Urinary bladder (tissue), 4 donors: ENCODE data around the gene TUT7. TPM values are rescaled to one million over a fixed set of nuclear protein-coding genes. Genes with fewer than 3 reads are reported as not detected.
"Not testable (repeated sequence)": the region's sequence is repeated elsewhere in the genome, so short reads cannot be mapped to it uniquely, and the experiment has no call there.

Experiments
- DNase-seq: peaks from one replicate; pipeline ENCODE4 v3.0.0-alpha.2; 2015; ENCODE audit errors: extremely low spot score
- H3K27ac ChIP-seq: one replicate; pipeline ENCODE4 v1.5.1; 2013; ENCODE audit warnings: low read depth, mild to moderate bottlenecking, moderate library complexity
- H3K36me3 ChIP-seq: one replicate; pipeline ENCODE4 v1.6.1; 2013; ENCODE audit warnings: mild to moderate bottlenecking, moderate library complexity; ENCODE audit not compliant: insufficient read depth
- H3K4me1 ChIP-seq: one replicate; pipeline ENCODE4 v1.6.1; 2013; ENCODE audit warnings: mild to moderate bottlenecking, moderate library complexity; ENCODE audit not compliant: insufficient read depth
- H3K4me3 ChIP-seq: one replicate; pipeline ENCODE4 v1.5.1; 2013; ENCODE audit warnings: low read depth, low read length
- WGBS: extraction: QIAGEN DNeasy Blood & Tissue Kit; methylation state at CpG from one replicate; pipeline ENCODE4 v1.1.7; 2013; 5-methylcytosine and 5-hydroxymethylcytosine counted together
- polyA plus RNA-seq: library from polyadenylated mRNA; stranded (reverse); fragments of 200-250 nt; gene quantifications from one replicate; pipeline ENCODE4 v1.2.3, GENCODE V29; 2013
- total RNA-seq: library from RNA; depleted of rRNA; stranded (reverse); fragments of >200 nt; gene quantifications from one replicate; pipeline ENCODE4 v1.2.3, GENCODE V29; 2014
- donor health status: healthy with polysubstance abuse.
- donor health status: healthy.

The TUT7 gene
- total and polyA plus RNA-seq, 2 donors, result 11.6 to 45.0 TPM

DNA sequence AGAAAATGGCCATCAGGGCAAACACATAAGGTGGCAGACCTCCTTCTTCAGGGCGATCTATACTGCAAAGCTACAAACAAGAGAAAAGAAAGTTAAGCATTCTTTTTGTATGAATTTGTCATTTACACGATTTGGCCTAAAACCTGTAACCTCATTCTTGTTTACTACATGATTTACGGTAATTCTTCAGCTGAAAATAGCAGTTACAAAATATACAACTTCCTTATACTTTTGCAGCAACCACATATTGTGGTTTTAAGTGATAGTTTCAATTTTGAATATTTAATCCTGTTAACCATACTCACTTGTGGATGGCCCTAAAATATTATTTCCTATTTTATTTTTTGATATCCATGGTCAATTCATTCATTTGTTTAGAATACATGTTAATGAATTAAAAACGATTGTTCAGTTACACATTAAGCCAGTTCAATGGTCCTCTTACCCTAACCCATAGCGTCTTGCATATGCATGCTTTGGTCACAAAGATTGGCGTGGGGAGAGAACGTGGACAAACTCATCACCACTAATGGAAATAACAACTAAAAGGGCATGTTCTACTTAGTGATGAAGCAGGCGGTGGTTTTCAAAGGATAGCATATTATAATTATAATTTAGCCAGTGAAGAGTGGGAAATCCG lies 16.6 kb downstream of the TUT7 start:
- peaks cover 7% of the 10 kb centered on the region for H3K36me3 ChIP-seq
- no peak overlapping the region for H3K4me3 ChIP-seq
- H3K27ac ChIP-seq, result no peak overlapping the region
- WGBS, result 88% methylated on average over 9 of the region's 9 CpGs
- no peaks in the 10 kb centered on the region for H3K4me1 ChIP-seq
- no peak for DNase-seq

- no peak overlapping the region for H3K4me3 ChIP-seq
- H3K27ac ChIP-seq, result no peak overlapping the region
- H3K36me3 ChIP-seq, result peaks cover 7% of the 10 kb centered on the region
- no peaks in the 10 kb centered on the region for H3K4me1 ChIP-seq
- DNase-seq, result no peak
- 94% methylated on average over 1 of the region's 1 CpG for WGBS
These were observed 18.2 kb downstream of the TUT7 start for GRCh38 chr9:86336058-86336457.

DNA sequence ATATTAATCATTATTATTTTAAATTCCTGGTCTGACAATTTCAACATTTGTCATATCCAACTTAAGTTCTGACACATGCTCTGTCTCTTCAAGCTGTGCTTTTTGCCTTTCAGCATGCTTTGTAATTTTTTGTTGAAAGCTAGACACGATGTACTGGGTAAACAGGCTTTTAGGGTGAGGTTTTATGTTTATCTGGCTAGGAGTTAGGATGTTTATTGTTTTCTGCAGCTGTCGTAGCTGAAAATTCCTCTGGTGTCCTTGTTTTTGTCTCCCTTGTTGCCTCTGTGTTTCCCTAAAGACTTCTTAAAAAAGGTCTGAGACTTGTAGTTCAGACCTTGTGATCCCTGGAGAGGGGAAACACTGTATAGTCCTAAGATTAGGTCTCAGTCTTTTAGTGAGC lies 20.6 kb downstream of the TUT7 start:
- Histone ChIP-seq H3K4me1 (no peaks in the 10 kb centered on the region), H3K36me3 (peaks cover 6% of the 10 kb centered on the region), H3K4me3 (no peak overlapping the region), H3K27ac (no peak overlapping the region)
- WGBS, result 64% methylated on average over 2 of the region's 2 CpGs
- DNase-seq, result no peak

GRCh38 chr9:86330186-86330585 lies 24.0 kb downstream of the TUT7 start:
- peaks cover 14% of the 10 kb centered on the region for H3K36me3 ChIP-seq
- DNase-seq, result no peak
- no peak overlapping the region for H3K27ac ChIP-seq
- H3K4me1 ChIP-seq, result no peaks in the 10 kb centered on the region
- WGBS, result 97% methylated on average over 5 of the region's 5 CpGs
- H3K4me3 ChIP-seq, result no peak overlapping the region

DNA sequence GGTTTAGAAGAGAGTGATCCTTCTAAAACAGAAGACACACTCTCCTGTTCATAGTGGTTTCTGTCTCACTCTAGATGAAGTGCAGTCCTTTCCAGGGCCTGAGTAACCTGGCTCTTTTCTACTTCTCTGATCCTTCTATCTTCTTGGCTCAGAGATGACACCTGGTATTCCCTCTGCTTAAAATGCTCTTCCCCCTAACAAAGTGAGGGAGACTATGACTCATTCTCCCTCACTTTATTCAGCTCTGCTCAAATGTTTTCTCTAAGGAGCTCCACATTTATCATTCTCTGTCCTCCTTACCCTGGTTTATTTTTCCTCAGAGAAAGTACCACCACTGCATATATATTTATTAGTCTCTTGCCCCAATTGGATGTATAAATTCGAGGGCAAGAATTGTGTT lies 24.6 kb downstream of the TUT7 start:
- DNase-seq, result no peak
- no peaks in the 10 kb centered on the region for H3K4me1 ChIP-seq
- 95% methylated on average over 1 of the region's 1 CpG for WGBS
- H3K27ac ChIP-seq, result no peak overlapping the region
- no peak overlapping the region for H3K4me3 ChIP-seq
- H3K36me3 ChIP-seq, result peaks cover 11% of the 10 kb centered on the region

DNA sequence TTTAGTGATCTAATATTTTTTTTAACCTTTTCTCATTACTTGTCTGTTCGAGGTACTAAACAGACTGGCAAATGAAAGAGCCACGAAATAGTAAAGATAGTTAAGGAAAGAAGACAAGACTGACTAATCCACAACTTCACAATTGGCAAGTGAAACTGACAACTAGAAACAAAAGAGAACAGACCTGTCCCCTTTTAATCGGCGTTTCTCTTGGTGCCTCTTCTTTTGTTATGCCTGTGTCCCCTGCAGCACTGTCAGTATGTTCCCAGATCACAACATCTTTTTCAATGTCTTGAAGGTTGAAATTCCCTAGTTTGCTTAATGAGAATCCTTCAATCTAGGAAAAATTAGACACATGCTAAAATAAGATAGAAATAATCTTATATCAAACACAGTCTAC lies 26.1 kb downstream of the TUT7 start:
- Histone ChIP-seq H3K4me3 (no peak overlapping the region), H3K4me1 (no peaks in the 10 kb centered on the region), H3K27ac (no peak overlapping the region), H3K36me3 (peaks cover 9% of the 10 kb centered on the region)
- no peak for DNase-seq
- WGBS, result 61% methylated on average over 4 of the region's 4 CpGs

GRCh38 chr9:86326536-86326935 lies 27.7 kb downstream of the TUT7 start:
- WGBS, result 86% methylated on average over 3 of the region's 3 CpGs
- Histone ChIP-seq H3K4me1 (no peaks in the 10 kb centered on the region), H3K36me3 (peaks cover 9% of the 10 kb centered on the region), H3K4me3 (no peak overlapping the region), H3K27ac (no peak overlapping the region)
- DNase-seq, result no peak

DNA sequence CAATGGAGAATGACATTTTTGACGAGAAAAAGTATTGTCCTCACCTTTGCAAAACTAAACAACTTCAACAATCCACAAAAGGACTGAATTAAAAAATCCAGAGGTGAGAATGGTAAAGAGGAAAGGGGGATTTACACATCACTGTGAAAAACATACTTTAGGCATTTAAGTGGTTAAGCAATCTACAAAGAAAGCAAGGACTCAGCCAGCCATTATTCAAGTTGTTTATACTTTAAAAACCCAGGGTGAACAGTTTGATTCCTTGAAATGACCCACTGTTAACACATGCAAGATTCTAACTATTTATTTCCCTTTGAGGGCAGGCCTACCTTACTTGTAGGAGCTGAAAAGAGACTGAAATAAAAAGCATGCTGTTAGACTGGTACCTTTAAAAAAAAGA lies 29.3 kb downstream of the TUT7 start:
- no peak for DNase-seq
- WGBS, result 97% methylated on average over 1 of the region's 1 CpG
- Histone ChIP-seq H3K36me3 (peaks cover 8% of the 10 kb centered on the region), H3K4me3 (no peak overlapping the region), H3K27ac (no peak overlapping the region), H3K4me1 (no peaks in the 10 kb centered on the region)

DNA sequence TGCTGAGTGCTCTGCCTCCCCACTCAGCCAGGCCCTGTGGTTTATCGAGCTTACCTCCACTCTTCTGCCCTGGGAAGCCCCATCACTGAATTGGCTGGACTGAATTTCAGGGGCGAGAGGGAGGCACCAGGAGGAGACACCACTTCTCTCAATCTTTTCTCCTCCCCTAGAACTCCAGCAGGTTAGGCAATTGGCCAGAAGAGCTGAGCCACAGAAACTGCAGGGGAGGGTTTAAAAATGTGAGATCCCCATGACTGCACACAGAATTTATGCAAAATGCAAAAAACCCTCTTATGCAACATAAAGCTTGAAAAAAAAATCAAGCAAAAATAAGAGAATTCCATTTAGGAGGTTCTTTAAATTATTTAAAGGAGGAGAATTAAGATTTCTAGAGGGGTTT lies 29.9 kb downstream of the TUT7 start:
- DNase-seq, result no peak
- Histone ChIP-seq H3K4me3 (no peak overlapping the region), H3K27ac (no peak overlapping the region), H3K36me3 (peaks cover 8% of the 10 kb centered on the region), H3K4me1 (no peaks in the 10 kb centered on the region)
- 74% methylated on average over 2 of the region's 2 CpGs for WGBS

DNA sequence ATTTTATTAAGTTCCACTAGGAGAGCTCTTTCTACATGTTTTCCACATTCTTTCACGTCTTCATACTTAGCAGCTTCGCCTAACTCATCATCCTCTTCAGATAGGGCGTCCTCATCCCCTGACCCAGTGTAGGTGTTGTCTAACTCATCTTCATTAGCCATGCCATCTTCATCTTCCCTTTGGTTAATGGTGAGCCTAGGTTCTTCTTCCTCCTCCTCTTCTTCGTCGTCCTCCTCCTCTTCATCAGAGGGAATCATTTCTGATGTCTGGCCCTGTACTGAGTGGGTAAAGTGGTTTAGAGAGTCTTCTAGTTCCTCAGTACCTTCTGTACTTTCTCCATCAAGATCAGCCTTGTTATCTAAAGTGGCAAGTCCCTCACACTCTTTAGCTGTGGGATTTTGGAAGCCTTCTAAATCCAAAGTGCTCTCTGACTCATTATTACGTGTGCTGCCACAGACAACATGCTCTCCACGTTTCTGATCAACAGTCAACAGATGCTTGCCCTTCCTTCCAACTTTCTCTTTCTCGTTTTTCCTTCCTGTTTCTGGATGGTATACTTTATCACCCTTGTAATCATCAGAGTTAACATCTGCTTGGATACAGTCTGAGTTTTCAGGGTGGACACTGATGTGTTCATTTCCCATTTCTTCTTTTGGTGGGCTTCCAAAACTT lies 31.1 kb downstream of the TUT7 start:
- no peak overlapping the region for H3K4me3 ChIP-seq
- WGBS, result 82% methylated on average over 8 of the region's 8 CpGs
- no peaks in the 10 kb centered on the region for H3K4me1 ChIP-seq
- H3K27ac ChIP-seq, result no peak overlapping the region
- no peak for DNase-seq
- H3K36me3 ChIP-seq, result peaks cover 11% of the 10 kb centered on the region

- H3K36me3 ChIP-seq, result peaks cover 10% of the 10 kb centered on the region
- no peak overlapping the region for H3K27ac ChIP-seq
- 75% methylated on average over 5 of the region's 5 CpGs for WGBS
- H3K4me3 ChIP-seq, result no peak overlapping the region
- H3K4me1 ChIP-seq, result no peaks in the 10 kb centered on the region
- no peak for DNase-seq
These were observed 32.8 kb downstream of the TUT7 start for GRCh38 chr9:86321373-86321772.

DNA sequence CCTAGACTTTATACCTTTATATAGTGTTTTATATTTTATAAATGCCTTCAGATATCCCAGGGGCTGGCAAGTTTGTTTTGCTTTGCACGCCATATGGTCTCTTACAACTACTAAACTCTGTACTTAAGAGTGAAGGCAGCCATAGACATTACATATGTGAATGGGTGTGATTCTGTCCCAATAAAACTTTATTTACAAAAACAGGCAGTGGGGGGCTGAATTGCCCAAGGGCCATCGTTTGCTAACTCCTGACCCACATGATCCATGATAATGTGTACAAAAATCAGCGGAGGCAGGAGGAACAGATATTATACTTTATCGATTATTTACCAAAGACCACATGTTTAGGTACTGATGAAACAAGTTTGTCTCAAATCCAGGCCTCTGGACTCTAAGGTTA lies 36.0 kb downstream of the TUT7 start:
- Histone ChIP-seq H3K4me3 (no peak overlapping the region), H3K36me3 (peaks cover 12% of the 10 kb centered on the region), H3K4me1 (no peaks in the 10 kb centered on the region), H3K27ac (no peak overlapping the region)
- no peak for DNase-seq
- WGBS, result 96% methylated on average over 4 of the region's 4 CpGs

GRCh38 chr9:86315078-86315477 lies 39.1 kb downstream of the TUT7 start:
- no peaks in the 10 kb centered on the region for H3K4me1 ChIP-seq
- no peak overlapping the region for H3K27ac ChIP-seq
- WGBS, result 32% methylated on average over 2 of the region's 2 CpGs
- no peak for DNase-seq
- peaks cover 14% of the 10 kb centered on the region for H3K36me3 ChIP-seq
- no peak overlapping the region for H3K4me3 ChIP-seq

DNA sequence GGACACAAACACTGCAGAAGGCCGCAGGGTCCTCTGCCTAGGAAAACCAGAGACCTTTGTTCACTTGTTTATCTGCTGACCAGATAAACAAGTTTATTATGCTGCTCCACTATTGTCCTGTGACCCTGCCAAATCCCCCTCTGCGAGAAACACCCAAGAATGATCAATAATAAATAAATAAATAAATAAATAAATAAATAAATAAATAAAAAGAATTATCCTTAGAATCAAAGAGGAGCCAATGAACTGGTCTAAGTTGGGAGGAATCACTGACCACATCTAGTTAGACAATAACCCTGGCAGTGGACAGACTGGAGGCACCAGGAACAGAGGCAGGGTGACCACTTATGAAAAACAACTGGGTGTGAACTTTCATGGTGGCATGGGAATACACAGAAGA lies 41.3 kb downstream of the TUT7 start:
- H3K36me3 ChIP-seq, result peaks cover 12% of the 10 kb centered on the region
- DNase-seq, H3K4me1 ChIP-seq, H3K27ac ChIP-seq, H3K4me3 ChIP-seq: not testable (repeated sequence)
- WGBS, result 95% methylated on average over 2 of the region's 2 CpGs
